CD4-positive, alpha-beta T cell (primary cell): ENCODE measurements around the gene UQCC2. TPM values are rescaled to one million over a fixed set of nuclear protein-coding genes. Genes with fewer than 3 reads are reported as not detected.

Experiments used
- ATAC-seq: fragments of 200-7000 bp; cut with Tn5 transposase; one replicate; pipeline ENCODE4 v1.10.0; 2022; ENCODE audit warnings: mild to moderate bottlenecking; ENCODE audit not compliant: poor library complexity
- CTCF ChIA-PET: fragments of 350-600 bp; sonication (Branson Sonifier 250); formaldehyde crosslinking; loops from one replicate; lab custom pipeline; 2021; ENCODE audit warnings: antibody characterized with exemption, inconsistent platforms; lab: Charles Lee
- POLR2A ChIA-PET: fragments of 350-600 bp; sonication (Branson Sonifier 250); formaldehyde crosslinking; loops from one replicate; lab custom pipeline; 2021; ENCODE audit warnings: antibody characterized with exemption, inconsistent platforms; lab: Charles Lee
- DNase-seq, 14 experiments: peaks; one replicate each; pipeline ENCODE4 v3.0.0-alpha.2; 2013 to 2020; ENCODE audit warnings: mixed read lengths in 2 of 14
- H3K27ac ChIP-seq, 2 donors: one replicate each; pipeline versions ENCODE4 v1.5.1 to v1.7.0; 2013; ENCODE audit warnings: low read length in 2 of 2, low read depth in 1 of 2, mild to moderate bottlenecking in 1 of 2
- H3K27me3 ChIP-seq, 2 experiments: 1 replicate in 1 of 2; 2 replicates in 1 of 2; pipeline versions ENCODE4 v1.6.1 to v1.7.0; 2013; ENCODE audit warnings: low read length in 2 of 2, control low read depth in 1 of 2, mild to moderate bottlenecking in 1 of 2, moderate library complexity in 1 of 2; ENCODE audit not compliant: insufficient read depth in 2 of 2, control insufficient read depth in 1 of 2
- H3K36me3 ChIP-seq: one replicate; pipeline ENCODE4 v1.6.1; 2013; ENCODE audit warnings: low read length, control low read depth; ENCODE audit not compliant: insufficient read depth
- H3K4me1 ChIP-seq: one replicate; pipeline ENCODE4 v1.6.1; 2013; ENCODE audit warnings: low read length, control low read depth; ENCODE audit not compliant: insufficient read depth
- H3K4me3 ChIP-seq: one replicate; pipeline ENCODE4 v1.5.1; 2013; ENCODE audit warnings: mild to moderate bottlenecking, low read length, moderate library complexity
- H3K9me3 ChIP-seq, 2 experiments: 1 replicate in 1 of 2; 2 replicates in 1 of 2; pipeline versions ENCODE4 v1.6.1 to v1.7.0; 2013; ENCODE audit warnings: low read length in 2 of 2, mild to moderate bottlenecking in 2 of 2, control low read depth in 1 of 2, moderate library complexity in 1 of 2; ENCODE audit not compliant: control insufficient read depth in 1 of 2, insufficient read depth in 1 of 2
- H3K27ac Mint-ChIP-seq: one replicate; pipeline ENCODE4 v1.8.0; 2020; ENCODE audit warnings: mixed read lengths
- H3K27me3 Mint-ChIP-seq: one replicate; pipeline ENCODE4 v1.8.0; 2021; ENCODE audit warnings: mixed read lengths
- H3K36me3 Mint-ChIP-seq: one replicate; pipeline ENCODE4 v1.8.0; 2021; ENCODE audit warnings: low read depth, mixed read lengths
- H3K4me1 Mint-ChIP-seq: one replicate; pipeline ENCODE4 v1.8.0; 2021; ENCODE audit warnings: low read depth, mixed read lengths
- H3K4me3 Mint-ChIP-seq: one replicate; pipeline ENCODE4 v1.8.0; 2020; ENCODE audit warnings: mild to moderate bottlenecking, mixed read lengths
- H3K9me3 Mint-ChIP-seq: one replicate; pipeline ENCODE4 v1.8.0; 2020; ENCODE audit warnings: mixed read lengths
- CTCF ChIP-seq: fragments of 200-600 bp; IDR thresholded peaks from one replicate; pipeline ENCODE4 v1.8.0; 2022; ENCODE audit warnings: antibody characterized with exemption, mild to moderate bottlenecking
- intact Hi-C, 2 experiments: fragments of 100-400 bp; cut with DNase I in 1 of 2; cut with micrococcal nuclease in 1 of 2; formaldehyde crosslinking; loops; one replicate each; pipeline versions ENCODE4 v1.15.1 to v1.9.0; 2023 to 2025; cut with DNase I, micrococcal nuclease
- total RNA-seq, 174 experiments: library from RNA in 2 of 174; stranded (reverse) in 2 of 174; gene quantifications; one replicate each; pipeline ENCODE4 v1.2.3 and lab custom pipeline; 2021 to 2026

Gene UQCC2
- total RNA-seq, 2 experiments from 2014 or later, result 8.7 to 9.3 TPM

- DNase-seq, result no peak
- Histone ChIP-seq H3K27me3 (no peaks in the 10 kb centered on the region), H3K9me3 (no peaks in the 10 kb centered on the region), H3K4me3 (no peak overlapping the region), H3K36me3 (peaks cover 91% of the 10 kb centered on the region), H3K27ac (no peak overlapping the region), H3K4me1 (peaks cover 16% of the 10 kb centered on the region)
- no peak for TF ChIP-seq CTCF
- Mint-ChIP-seq H3K27me3 (no peaks in the 10 kb centered on the region), H3K4me3 (no peak overlapping the region), H3K27ac (no peak overlapping the region), H3K9me3 (no peaks in the 10 kb centered on the region), H3K4me1 (peaks cover 16% of the 10 kb centered on the region), H3K36me3 (peaks cover 95% of the 10 kb centered on the region)
- no peak for ATAC-seq
- intact Hi-C loops, result no loop called here
- POLR2A ChIA-PET, result no interaction called here
- CTCF ChIA-PET, result no interaction called here
Measured at GRCh38 chr6:33679761-33680160, 31.7 kb downstream of the UQCC2 start.

- intact Hi-C loops, result no loop called here
- H3K4me3 ChIP-seq, result no peak overlapping the region
- Mint-ChIP-seq H3K36me3 (peaks cover 94% of the 10 kb centered on the region), H3K27me3 (no peaks in the 10 kb centered on the region), H3K27ac (no peak overlapping the region), H3K9me3 (no peaks in the 10 kb centered on the region), H3K4me1 (peaks cover 16% of the 10 kb centered on the region), H3K4me3 (no peak overlapping the region)
- H3K9me3 ChIP-seq, result peaks cover 0 to 4% of the 10 kb centered on the region in 2 experiments
- H3K27me3 ChIP-seq, result no peaks in the 10 kb centered on the region
- no peak for TF ChIP-seq CTCF
- H3K4me1 ChIP-seq, result peaks cover 16% of the 10 kb centered on the region
- no peak overlapping the region for H3K27ac ChIP-seq
- H3K36me3 ChIP-seq, result peaks cover 89% of the 10 kb centered on the region
- ATAC-seq (no peak), DNase-seq (no peak)
- ChIA-PET CTCF (no interaction called here), POLR2A (no interaction called here)
Measured at GRCh38 chr6:33678932-33679490, 32.5 kb downstream of the UQCC2 start.

GRCh38 chr6:33678233-33678931 is 33.1 kb downstream of the UQCC2 start:
- TF ChIP-seq CTCF, result no peak
- ATAC-seq, result no peak
- H3K4me1 ChIP-seq, result peaks cover 11% of the 10 kb centered on the region
- no peaks in the 10 kb centered on the region for H3K27me3 ChIP-seq
- CTCF ChIA-PET, result no interaction called here
- H3K27ac ChIP-seq, result no peak overlapping the region
- Mint-ChIP-seq H3K27ac (no peak overlapping the region), H3K4me3 (no peak overlapping the region), H3K36me3 (peaks cover 91% of the 10 kb centered on the region), H3K4me1 (peaks cover 12% of the 10 kb centered on the region), H3K27me3 (no peaks in the 10 kb centered on the region), H3K9me3 (no peaks in the 10 kb centered on the region)
- H3K4me3 ChIP-seq, result no peak overlapping the region
- POLR2A ChIA-PET, result no interaction called here
- intact Hi-C loops, result no loop called here
- peaks cover 0 to 6% of the 10 kb centered on the region in 2 experiments for H3K9me3 ChIP-seq
- DNase-seq, result no peak
- H3K36me3 ChIP-seq, result peaks cover 89% of the 10 kb centered on the region
